Glutamatergic neuron (in vitro differentiated cells): ENCODE measurements around the gene SNX24. TPM values are rescaled to one million over a fixed set of nuclear protein-coding genes. Genes with fewer than 3 reads are reported as not detected.
A peak's percentile ranks its signal among the peaks of the same experiment; 100 is the strongest.
"Not testable (repeated sequence)": the region's sequence is repeated elsewhere in the genome, so short reads cannot be mapped to it uniquely, and the experiment has no call there.

ENCODE experiments used
- DNase-seq: peaks from one replicate; pipeline ENCODE4 v3.0.0; 2022
- H3K27ac Mint-ChIP-seq: one replicate; pipeline ENCODE4 v1.8.0; 2020; ENCODE audit warnings: mild to moderate bottlenecking, mixed read lengths, inconsistent platforms; ENCODE audit not compliant: unreplicated experiment
- H3K27me3 Mint-ChIP-seq: one replicate; pipeline ENCODE4 v1.8.0; 2020; ENCODE audit warnings: mild to moderate bottlenecking, moderate library complexity, mixed read lengths, inconsistent platforms; ENCODE audit not compliant: unreplicated experiment
- H3K36me3 Mint-ChIP-seq: one replicate; pipeline ENCODE4 v1.8.0; 2020; ENCODE audit warnings: mild to moderate bottlenecking, mixed read lengths, inconsistent platforms; ENCODE audit not compliant: unreplicated experiment
- H3K4me1 Mint-ChIP-seq: one replicate; pipeline ENCODE4 v1.8.0; 2020; ENCODE audit warnings: mild to moderate bottlenecking, low read depth, mixed read lengths, inconsistent platforms; ENCODE audit not compliant: unreplicated experiment
- H3K4me3 Mint-ChIP-seq: one replicate; pipeline ENCODE4 v1.8.0; 2020; ENCODE audit warnings: mild to moderate bottlenecking, mixed read lengths, inconsistent platforms; ENCODE audit not compliant: unreplicated experiment
- H3K9me3 Mint-ChIP-seq: one replicate; pipeline ENCODE4 v1.8.0; 2020; ENCODE audit warnings: mild to moderate bottlenecking, moderate library complexity, mixed read lengths, inconsistent platforms; ENCODE audit not compliant: unreplicated experiment
- total RNA-seq: library from RNA; stranded (reverse); fragmentation: NEBNext Ultra II Directional; extraction: Animal tissue kit (Norgen Biotek cat#: 25700); gene quantifications from one replicate; pipeline ENCODE4 v1.2.1, GENCODE V29; 2021; ENCODE audit not compliant: unreplicated experiment
- TF ChIP-seq, protein P1 (sequence below): fragments of 200-600 bp; sonication (generic); IDR thresholded peaks from one replicate; pipeline ENCODE4 v1.5.0; 2021; ENCODE audit not compliant: partially characterized antibody, unreplicated experiment

Gene SNX24
- total RNA-seq, 1 donor from 2014 or later: 21.8 TPM

GRCh38 chr5:122972877-122973276 lies 127.5 kb downstream of the SNX24 start:
- H3K4me3 Mint-ChIP-seq: no peak overlapping the region
- H3K27me3 Mint-ChIP-seq: peaks cover 3% of the 10 kb centered on the region
- DNase-seq: no peak
- H3K9me3 Mint-ChIP-seq: peaks cover 4% of the 10 kb centered on the region
- peaks cover 5% of the 10 kb centered on the region for H3K36me3 Mint-ChIP-seq
- H3K27ac Mint-ChIP-seq: no peak overlapping the region
- TF ChIP-seq, protein P1, sequence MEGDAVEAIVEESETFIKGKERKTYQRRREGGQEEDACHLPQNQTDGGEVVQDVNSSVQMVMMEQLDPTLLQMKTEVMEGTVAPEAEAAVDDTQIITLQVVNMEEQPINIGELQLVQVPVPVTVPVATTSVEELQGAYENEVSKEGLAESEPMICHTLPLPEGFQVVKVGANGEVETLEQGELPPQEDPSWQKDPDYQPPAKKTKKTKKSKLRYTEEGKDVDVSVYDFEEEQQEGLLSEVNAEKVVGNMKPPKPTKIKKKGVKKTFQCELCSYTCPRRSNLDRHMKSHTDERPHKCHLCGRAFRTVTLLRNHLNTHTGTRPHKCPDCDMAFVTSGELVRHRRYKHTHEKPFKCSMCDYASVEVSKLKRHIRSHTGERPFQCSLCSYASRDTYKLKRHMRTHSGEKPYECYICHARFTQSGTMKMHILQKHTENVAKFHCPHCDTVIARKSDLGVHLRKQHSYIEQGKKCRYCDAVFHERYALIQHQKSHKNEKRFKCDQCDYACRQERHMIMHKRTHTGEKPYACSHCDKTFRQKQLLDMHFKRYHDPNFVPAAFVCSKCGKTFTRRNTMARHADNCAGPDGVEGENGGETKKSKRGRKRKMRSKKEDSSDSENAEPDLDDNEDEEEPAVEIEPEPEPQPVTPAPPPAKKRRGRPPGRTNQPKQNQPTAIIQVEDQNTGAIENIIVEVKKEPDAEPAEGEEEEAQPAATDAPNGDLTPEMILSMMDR: no peak
- H3K4me1 Mint-ChIP-seq: peaks cover 10% of the 10 kb centered on the region

- H3K9me3 Mint-ChIP-seq, DNase-seq, H3K36me3 Mint-ChIP-seq, H3K27ac Mint-ChIP-seq, H3K4me3 Mint-ChIP-seq, H3K27me3 Mint-ChIP-seq: not testable (repeated sequence)
- H3K4me1 Mint-ChIP-seq: peaks cover 18% of the 10 kb centered on the region
Observed at GRCh38 chr5:122973759-122974158, 128.3 kb downstream of the SNX24 start.

DNA sequence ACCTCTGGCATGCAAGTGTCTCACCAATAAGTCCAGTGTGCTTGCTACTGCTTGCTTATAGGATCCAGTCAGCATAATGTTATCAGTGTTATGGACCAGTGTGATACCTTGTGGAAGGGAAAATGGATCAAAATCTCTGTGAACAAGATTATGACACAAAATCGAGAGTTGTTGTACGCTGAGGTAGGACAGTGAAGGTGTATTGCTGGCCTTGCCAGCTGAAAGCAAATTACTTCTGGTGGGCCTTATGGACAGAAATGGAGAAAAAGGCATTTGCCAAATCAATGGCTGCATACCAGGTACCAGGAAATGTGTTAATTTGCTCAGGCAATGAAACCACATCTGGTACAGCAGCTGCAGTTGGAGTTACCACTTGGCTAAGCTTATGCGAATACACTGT lies 128.8 kb downstream of the SNX24 start:
- not testable (repeated sequence) for H3K27me3 Mint-ChIP-seq, H3K36me3 Mint-ChIP-seq, H3K4me3 Mint-ChIP-seq, H3K9me3 Mint-ChIP-seq, DNase-seq, H3K27ac Mint-ChIP-seq
- H3K4me1 Mint-ChIP-seq: peaks cover 23% of the 10 kb centered on the region

DNA sequence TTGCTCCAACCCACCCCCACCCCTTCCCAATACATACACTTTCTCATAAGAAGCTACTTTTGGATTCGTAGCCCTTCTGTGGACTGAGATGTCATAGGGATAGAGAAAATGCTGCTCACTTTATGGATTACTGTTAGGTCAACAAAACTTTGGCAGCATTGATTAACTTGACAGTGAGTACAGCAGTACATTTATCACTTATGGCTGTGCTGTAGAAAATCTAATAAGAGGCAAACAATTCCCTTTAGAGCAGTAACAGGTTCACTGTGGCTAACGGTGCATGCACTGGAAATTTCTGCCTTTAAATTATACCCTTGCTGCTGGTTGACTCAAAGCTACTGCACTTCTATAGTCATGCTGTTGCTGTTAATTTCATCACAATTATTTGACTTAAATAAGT lies 131.9 kb downstream of the SNX24 start:
- Mint-ChIP-seq H3K4me1 (peaks cover 31% of the 10 kb centered on the region), H3K27ac (no peak overlapping the region), H3K27me3 (no peaks in the 10 kb centered on the region), H3K4me3 (no peak overlapping the region), H3K9me3 (peaks cover 4% of the 10 kb centered on the region), H3K36me3 (peaks cover 5% of the 10 kb centered on the region)
- DNase-seq: no peak
- TF ChIP-seq, protein P1: no peak

GRCh38 chr5:122978068-122978467 lies 132.7 kb downstream of the SNX24 start:
- peaks cover 31% of the 10 kb centered on the region for H3K4me1 Mint-ChIP-seq
- no peak overlapping the region for H3K4me3 Mint-ChIP-seq
- H3K27ac Mint-ChIP-seq: no peak overlapping the region
- DNase-seq: no peak
- peaks cover under 1% of the 10 kb centered on the region for H3K36me3 Mint-ChIP-seq
- H3K9me3 Mint-ChIP-seq: peaks cover 4% of the 10 kb centered on the region
- no peaks in the 10 kb centered on the region for H3K27me3 Mint-ChIP-seq
- TF ChIP-seq, protein P1: no peak

- DNase-seq: no peak
- Mint-ChIP-seq H3K4me1 (peaks cover 31% of the 10 kb centered on the region), H3K27ac (peak overlapping the region; percentile 36), H3K9me3 (peaks cover 4% of the 10 kb centered on the region), H3K36me3 (no peaks in the 10 kb centered on the region), H3K4me3 (no peak overlapping the region), H3K27me3 (no peaks in the 10 kb centered on the region)
- TF ChIP-seq, protein P1: no peak
Observed at GRCh38 chr5:122978644-122979297, 133.4 kb downstream of the SNX24 start.
